NCI-H128 (cell line): ENCODE results near the gene TNNI2.
A peak's percentile ranks its signal among the peaks of the same experiment; 100 is the strongest.
"Not testable (repeated sequence)": the region's sequence is repeated elsewhere in the genome, so short reads cannot be mapped to it uniquely, and the experiment has no call there.

Experiments
- DNase-seq: peaks from one replicate; lab custom pipeline; 2025; ENCODE audit not compliant: unreplicated experiment; lab: John Stamatoyannopoulos, UW

TNNI2 gene

DNA sequence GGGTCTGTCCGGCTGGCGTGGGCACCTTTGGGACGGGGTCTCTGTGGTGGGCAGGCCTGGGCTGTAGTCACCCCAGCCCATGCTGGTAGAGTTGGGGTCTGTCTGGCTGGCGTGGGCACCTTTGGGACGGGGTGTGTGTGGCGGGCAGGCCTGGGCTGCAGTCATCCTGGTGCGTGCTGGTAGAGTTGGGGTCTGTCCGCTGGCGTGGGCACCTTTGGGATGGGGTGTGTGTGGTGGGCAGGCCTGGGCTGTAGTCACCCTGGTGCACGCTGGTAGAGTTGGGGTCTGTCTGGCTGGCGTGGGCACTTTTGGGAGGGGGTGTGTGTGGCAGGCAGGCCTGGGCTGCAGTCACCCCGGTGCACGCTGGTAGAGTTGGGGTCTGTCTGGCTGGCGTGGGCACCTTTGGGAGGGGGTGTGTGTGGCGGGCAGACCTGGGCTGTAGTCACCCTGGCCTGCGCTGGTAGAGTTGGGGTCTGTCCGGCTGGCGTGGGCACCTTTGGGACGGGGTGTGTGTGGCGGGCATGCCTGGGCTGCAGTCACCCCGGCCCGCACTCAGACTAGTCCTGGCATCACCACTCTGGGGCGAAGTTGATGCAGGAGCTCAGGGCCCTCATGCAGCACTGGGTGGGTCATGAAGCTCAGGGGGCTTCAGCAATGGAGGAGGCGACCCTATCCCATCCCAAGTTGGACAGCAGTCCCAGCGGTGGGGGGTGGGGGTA, 33.6 kb downstream of the TNNI2 start:
- DNase-seq = no peak

DNA sequence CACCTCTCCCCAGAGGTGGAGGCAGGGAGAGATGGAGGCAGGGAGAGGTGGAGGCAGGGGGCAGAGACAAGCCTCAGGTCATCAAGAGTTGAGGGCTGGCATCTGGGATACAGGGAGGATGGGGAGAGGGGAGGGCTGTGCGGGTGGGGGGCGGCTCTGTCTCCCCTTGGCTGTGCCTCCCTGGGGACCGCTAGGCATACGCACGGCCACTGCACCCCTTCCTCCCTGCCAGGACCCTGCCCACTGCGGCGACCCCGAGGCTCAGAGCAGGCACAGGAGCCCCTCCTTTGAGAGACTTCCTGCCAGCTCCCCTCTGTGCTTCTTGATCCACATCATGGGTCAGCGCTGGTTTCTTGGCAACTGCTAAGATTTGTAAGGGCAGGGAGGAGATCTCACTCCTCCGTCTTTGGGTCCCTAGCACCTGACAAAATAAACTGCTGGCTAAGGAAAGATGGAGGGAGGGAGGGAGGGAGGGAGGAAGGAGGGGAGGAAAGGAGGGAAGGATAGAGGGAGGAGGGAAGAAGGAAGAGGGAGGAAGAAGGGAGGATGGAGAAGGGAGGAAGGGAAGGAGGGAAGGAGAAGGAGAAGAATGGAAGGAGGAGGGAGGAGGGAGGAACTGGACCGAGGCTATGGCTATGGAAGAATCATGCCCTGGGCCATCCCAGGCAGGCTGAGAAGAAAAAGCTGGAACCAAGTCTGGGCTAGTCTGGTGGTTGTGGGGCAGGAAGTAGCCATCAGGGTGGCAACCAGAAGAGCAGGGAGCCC, 34.4 kb downstream of the TNNI2 start:
- no peak for DNase-seq

DNA sequence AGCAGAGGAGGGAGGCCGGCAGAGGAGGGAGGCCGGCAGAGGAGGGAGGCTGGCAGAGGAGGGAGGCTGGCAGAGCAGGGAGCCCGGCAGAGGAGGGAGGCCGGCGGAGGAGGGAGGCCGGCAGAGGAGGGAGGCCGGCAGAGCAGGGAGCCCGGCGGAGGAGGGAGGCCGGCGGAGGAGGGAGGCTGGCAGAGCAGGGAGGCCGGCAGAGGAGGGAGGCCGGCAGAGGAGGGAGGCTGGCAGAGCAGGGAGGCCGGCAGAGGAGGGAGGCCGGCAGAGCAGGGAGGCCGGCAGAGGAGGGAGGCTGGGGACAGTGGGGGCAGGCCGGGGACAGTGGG, 35.0 kb downstream of the TNNI2 start:
- not testable (repeated sequence) for DNase-seq

DNA sequence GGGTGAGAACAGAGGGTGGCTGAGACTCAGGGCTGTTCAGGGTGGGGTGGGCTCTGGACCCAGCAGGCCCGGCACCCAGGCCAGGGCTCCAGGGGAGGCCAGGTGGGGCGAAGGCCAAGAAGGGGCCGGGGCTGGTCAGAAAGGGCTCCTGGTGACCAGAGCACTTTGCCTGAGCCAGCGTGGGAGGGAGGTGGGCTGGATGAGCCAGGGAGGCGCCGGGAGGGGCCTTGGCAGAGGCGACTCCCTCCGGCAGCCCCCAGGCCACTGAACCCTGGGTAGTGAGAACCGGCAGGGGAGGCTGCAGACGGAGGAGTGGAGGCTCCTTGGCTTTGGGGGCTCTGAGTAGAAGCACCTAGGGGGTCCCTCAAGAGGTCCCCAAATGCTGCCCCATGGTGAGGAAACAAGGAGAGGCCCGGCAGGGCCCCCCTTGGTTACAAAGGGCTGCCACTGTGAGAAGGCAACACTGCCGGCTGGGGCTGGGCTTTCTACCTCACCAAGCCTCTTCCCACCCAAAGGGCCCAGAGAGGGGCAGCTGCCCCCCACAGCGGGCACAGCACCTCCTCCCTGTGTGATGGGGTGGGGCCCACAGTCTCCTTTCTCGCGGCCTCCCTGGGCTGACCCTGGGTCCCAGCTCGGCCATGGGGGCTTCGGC, 35.8 kb downstream of the TNNI2 start:
- DNase-seq = not testable (repeated sequence)

DNA sequence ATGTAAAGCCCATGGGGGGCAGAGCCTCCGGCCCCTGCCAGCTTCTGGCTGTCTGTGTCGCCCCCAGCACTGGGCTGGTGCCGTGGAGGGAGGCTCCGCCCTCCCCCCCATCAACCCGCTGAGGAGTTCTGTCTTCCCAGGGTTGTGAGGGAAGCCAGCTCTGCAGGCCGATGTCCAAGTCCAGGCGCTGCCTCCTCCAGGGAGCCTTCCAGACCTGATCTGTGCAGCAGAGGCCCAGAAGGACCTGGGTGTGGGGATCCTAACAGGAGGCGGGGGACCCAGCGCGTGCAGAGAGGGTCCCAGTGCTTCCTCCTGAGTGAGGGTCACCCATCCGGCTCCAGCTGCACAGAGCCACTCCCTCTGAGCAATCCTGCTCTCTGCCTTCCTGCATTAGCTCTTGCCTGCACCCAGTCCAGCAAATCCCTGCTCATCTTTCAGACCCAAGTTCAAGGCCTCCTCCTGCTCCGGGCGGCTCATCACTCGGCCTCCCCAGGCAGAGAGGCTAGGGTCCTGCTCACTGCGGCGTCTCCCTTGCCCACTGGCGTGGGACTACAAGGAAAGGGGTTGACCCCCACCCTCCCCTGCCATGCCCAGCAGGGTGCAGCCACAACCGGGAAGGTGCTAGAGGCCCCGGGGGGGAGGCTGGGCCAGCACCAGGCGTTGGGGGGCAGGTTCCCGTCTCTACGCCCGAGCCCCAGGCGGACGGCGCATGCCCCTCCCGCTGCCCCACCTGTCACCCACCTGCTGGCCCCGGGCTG, 36.5 kb downstream of the TNNI2 start:
- DNase-seq = no peak

DNA sequence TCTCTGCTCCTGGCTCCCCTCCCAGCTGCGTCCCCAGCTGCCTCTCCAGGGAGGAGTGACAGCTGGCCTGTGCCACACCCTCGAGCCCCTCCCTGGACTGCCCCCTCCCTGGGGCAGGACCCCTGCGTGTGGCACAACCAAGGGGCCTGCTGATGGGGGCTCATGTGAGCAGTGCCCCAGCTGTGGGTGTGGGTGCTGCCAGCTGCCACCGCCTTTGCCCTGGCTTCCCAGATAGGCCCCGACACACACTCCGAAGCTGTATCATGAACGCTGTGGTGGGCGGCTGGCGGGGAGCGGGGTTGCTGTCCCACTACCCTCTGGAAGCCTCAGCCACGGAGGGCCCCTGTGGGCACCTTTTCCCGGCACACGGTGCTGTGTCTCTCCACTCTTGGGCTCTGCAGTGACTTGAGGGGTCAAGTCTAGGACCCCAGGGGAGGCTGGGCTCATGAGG, 37.1 kb downstream of the TNNI2 start:
- not testable (repeated sequence) for DNase-seq

DNA sequence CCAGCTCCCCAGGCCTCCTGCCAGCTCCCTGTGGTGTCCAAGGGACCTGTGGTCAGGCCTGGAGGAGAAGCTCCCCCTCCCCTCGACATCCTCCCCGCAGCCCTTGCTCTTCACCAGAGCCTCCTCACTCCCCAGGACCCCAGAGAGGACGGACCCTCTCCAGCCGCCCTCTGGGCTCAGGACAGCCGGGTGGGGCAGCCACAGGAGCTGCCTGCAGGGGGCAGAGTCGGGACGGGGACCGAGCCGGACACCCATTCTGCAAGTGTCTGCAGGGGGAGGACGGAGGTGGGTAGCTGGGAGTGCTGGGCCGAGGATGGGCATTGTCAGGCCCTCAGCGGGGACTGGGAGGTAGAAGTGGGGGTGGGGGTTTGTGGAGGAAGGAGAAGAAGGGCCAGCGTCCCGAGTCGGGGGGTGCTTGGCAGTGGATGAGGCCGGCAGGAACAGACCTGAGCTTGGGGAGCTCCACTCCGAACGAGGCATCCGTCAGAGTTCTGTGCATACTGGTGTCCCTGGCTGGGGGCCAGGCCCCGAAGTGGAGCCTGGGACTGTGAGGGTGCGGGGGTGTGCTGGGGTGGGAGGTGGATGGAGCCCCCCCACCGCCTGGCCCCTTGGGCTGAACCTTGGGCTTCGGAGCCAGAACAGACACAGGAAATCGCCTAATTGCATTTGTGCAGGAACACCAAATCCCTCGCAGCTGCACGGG, 37.7 kb downstream of the TNNI2 start:
- no peak for DNase-seq

DNA sequence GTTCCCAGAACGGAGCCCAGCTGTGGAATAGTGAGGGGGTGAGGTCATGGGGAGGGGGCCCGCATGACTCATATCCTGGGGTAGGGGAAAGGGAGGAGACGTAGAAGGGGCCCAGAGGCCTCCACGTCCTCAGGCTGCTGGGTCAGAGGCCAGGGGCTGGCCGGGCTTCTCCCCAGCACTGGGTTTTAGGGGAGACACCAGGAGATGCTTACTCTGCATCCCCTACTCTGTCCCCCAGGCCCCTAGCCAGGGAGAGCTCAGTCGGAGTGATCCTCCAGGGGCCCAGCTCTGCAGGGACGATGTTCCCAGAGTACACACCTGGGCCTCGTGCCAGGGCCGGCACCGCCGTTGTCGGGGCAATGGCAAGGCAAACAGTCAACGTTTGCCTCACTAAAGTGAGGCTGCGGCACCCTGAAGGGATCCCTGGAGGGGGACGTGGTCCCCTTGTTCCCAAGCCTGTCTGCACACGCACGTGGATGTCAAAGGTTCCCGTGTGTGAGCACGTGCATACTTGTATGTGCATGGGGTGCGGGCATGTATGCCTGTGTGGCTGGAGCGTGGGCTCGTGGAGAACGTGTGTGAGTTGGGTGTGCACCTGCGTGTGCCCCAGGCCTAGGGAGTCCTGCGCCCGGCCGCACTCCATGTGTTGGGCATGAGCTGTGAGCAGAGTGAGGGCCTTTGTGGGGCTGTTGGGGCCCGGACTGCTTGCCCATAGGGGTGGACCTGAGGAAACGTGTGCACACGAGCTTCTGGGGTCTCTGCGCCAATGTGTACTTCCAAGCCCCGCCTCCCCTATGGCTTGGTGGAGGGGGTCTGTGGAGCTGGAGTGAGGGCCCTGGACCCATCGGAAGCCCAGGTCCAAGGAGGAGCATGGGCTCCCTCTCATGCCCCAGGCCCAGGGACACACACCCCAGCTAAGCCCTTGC, 38.7 kb downstream of the TNNI2 start:
- DNase-seq = no peak

DNA sequence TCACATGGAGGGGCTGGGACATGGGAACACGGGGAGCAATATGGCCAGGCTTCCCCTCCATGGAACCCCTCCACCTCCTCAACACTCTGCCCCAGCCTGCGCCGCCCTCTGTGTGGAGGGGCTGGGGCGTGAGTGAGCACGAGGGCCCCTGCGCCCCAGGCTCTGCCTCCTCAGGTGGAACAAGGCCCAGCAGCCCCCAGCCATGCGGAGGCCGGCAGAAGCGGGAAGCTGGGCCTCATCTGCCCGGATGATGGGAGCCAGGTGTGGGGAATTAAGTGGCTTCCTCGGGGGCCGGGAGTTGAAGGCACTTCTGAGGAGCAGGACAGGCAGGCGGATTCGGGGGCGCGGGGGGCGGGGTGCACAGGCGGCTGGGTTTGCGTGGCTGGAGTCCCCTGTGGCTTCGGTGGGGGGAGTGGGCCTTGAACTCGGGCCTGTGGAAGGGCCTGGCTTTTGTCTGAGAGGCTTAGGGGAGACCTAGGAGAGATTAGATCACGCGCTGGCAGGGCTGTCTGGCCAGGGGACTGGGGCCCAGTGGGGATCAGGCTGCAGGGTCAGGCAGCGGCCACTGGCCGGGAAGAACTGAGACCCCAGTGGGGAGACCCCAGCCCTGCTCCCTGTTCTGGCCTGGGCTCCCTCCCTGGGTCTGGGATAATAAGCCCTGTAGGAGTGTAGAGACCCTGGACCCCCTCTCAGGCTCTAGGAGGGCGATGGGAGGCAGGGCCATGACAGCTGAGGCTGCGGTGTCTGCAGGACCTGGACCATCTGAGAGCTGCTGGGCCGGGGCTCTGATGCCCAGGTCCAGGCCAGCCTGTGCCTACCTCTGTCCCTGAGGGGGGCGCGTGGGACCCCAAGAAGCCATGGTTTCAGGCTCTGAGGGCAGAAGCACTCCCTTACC, 39.6 kb downstream of the TNNI2 start:
- DNase-seq = no peak

DNA sequence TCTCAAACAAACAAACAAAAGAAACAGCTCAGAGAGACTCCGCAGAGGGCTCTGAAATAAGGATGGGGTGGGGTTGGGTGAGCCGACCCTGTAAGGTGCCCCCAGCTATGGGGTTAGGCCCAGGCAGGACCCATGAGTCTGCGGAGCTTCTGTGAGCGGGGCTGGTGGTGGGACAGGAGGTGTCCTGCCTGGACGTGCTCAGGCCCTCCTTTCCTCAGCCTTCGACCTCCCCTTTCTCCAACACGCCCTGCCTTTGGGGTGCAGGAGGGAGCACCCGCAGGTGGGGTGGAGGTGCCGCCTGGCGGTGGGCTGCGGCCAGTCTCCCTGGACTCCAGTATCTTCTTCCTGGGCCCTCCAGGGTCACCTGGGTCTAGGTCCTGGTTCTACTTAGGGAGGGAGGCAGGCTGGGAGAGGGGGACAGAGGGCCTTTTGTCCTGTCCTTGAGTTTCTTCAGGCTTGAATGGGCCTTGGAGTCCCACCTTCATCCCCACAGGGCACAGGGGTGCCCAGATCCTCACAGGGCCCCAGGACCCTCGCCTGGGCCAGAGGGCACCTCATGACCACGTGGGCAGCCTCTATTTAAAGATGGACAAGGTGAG, 40.7 kb downstream of the TNNI2 start:
- DNase-seq = no peak

DNA sequence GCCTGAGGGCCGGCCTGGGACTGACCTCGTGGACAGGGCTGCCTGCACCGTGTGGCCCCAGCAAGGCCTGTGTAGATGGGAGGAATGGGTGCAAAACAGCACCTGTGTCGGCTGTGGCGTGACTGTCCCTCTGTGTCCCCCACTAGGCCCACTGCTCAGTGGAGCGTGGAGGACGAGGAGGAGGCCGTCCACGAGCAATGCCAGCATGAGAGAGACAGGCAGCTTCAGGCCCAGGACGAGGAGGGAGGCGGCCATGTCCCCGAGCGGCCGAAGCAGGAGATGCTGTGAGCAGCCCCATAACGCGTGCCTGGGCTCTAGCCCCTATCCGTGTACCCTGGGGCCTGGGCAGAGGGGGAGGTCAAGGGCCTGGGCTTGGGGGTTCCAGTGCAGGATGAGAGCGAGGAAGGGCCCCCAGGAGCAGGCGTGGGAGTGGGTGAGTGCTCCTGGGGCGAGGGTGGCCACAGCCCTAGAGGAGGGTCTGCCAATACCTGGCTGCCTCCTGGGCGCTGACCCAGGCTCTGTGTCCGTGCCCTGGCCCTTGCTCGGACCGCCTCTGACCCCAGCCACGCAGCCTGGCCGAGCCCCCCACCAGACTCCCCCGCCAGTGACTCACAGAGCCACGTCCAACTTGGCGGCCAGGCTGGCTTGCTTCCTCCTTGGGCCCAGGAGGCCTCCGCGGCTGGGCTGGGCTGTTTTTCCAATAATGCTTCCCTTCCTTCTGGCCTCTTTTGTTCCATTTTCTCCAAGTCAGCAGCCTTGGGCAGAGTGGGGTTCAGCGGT, 41.4 kb downstream of the TNNI2 start:
- DNase-seq = no peak

DNA sequence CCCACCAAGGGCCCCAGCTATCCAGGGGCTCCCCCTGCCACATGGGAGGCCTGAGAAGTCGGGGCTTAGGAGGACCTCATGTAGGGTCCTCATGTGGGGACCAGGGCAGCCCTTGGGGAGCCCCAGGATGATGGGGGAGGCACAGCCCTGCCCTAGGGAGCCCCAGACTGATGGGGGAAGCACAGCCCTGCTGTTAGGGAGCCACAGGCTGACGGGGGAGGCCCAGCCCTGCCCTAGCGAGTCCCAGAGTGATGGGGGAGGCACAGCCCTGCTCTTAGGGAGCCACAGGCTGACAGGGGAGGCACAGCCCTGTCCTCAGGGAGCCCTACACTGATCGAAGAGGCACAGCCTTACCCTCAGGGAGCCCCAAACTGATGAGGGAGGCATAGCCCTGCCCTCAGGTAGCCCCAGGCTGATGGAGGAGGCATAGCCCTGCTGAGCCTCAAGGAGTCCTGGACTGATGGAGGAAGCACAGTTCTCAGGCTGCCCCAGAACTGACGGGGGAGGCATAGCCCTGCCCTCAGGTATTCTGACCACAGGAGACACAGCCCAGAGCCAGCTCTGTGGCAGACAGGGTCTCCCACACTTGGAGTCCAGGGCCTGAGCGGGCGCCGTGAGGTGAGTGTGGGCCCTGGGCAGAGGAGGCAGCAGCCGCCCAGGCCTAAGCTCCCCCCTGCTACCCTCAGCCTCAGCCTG, 42.1 kb downstream of the TNNI2 start:
- no peak for DNase-seq

DNA sequence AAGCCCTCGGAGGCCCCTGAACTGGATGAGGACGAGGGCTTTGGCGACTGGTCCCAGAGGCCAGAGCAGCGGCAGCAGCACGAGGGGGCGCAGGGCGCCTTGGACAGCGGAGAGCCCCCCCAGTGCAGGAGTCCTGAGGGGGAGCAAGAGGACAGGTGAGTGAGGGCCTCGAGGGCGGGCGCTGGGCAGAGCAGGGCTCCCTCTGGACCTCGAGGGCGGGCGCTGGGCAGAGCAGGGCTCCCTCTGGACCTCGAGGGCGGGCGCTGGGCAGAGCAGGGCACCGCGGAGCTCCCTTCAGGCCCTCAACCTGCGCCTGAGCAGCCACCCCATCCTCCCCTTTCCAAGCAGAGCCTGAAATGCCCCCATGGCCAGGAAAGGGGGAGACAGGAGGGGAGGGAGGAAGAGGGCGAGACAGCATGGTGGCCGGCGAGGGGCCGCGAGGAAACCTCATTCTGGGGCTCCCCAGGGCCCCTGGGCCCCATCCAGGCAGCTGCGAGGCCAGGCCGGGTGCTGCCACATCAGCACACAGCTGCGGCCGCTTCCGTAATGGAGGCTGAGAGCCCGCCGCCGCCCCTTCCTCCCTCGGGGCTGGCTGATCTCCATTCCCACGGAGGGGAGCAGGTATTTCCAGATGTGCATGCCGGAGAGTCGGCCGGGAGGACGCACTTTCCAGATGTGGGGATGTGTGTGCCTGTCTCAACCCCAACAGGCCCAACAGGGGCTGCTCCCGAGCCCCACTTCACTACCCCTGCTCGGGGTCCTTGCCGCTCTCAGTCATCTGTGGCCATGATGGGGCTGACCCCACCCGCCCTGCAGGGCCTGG, 42.9 kb downstream of the TNNI2 start:
- DNase-seq = no peak

DNA sequence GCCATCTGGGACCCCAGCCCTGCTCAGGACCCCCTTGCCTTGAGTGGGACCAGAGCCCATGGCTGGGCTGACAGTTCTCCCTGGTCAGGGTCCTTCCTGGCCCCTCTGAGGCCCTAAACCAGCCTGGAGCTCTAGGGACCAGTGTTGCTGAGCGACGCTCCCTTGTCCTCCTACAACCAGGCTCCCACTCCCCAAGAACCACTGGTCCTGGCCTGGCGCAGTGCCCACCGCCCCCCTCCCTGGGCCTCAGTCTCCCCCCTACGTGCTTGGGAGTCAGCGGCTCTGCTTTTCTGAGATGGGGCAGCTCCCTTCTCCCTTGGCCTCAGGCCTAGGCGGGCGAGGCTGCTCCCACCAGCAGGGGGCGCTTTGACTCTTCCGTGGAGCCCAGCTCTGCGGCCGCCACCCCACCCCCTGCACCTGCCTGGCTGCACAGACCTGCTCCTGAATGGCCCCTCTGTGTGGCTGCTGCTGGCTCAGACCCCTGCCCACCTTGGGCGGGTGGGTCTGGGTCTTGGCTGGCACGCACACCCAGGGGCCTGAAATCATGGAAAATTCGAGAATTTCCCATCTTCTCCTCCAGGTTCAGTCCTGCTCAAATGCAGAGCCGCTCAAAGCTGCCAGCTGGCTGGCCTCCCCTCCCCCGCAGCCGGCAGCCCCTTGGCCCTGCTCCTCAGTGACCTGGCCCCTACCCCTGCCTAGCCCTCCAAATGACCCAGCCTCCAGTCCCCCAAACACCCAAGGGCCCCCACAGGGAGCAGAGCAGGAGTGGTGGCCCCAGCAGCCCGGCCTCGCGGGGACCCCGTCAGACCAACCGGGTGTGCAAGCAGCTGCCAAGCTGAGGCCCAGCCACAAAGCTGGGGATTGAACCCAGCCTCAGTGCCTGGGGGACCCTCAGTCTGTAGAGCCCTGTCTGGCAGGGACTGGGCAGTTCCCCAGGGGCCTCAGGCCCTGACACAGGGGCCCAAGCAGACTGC, 43.8 kb downstream of the TNNI2 start:
- peak; percentile 24 for DNase-seq
